ENCODE data around the gene ARHGAP35.
A peak's percentile ranks its signal among the peaks of the same experiment; 100 is the strongest.
"Not testable (repeated sequence)": the region's sequence is repeated elsewhere in the genome, so short reads cannot be mapped to it uniquely, and the experiment has no call there.

ARHGAP35 gene

GRCh38 chr19:46871173-46871572 is 10.4 kb downstream of the ARHGAP35 start:
- DNase-seq (ENCODE audit: low spot score), result not testable (repeated sequence)

GRCh38 chr19:46872967-46873366 is 12.2 kb downstream of the ARHGAP35 start:
- no peak for DNase-seq (ENCODE audit: low spot score)

- no peak for DNase-seq (ENCODE audit: low spot score)
Observed at GRCh38 chr19:46875234-46875633, 14.4 kb downstream of the ARHGAP35 start.

- no peak for DNase-seq (ENCODE audit: low spot score)
Observed at GRCh38 chr19:46875657-46876056, 14.9 kb downstream of the ARHGAP35 start.

GRCh38 chr19:46878613-46879375 is 18.0 kb downstream of the ARHGAP35 start:
- peak; percentile 89 for DNase-seq (ENCODE audit: low spot score)

GRCh38 chr19:46880431-46880830 is 19.6 kb downstream of the ARHGAP35 start:
- no peak for DNase-seq (ENCODE audit: low spot score)

- DNase-seq (ENCODE audit: low spot score), result no peak
Observed at GRCh38 chr19:46881092-46881491, 20.3 kb downstream of the ARHGAP35 start.

GRCh38 chr19:46882034-46882433 is 21.2 kb downstream of the ARHGAP35 start:
- no peak for DNase-seq (ENCODE audit: low spot score)

GRCh38 chr19:46882751-46883150 is 22.0 kb downstream of the ARHGAP35 start:
- not testable (repeated sequence) for DNase-seq (ENCODE audit: low spot score)

- DNase-seq (ENCODE audit: low spot score), result no peak
Observed at GRCh38 chr19:46885411-46885810, 24.6 kb downstream of the ARHGAP35 start.

GRCh38 chr19:46886546-46887239 is 25.9 kb downstream of the ARHGAP35 start:
- no peak for DNase-seq (ENCODE audit: low spot score)

- no peak for DNase-seq (ENCODE audit: low spot score)
Observed at GRCh38 chr19:46887240-46887782, 26.5 kb downstream of the ARHGAP35 start.

- peak; percentile 72 for DNase-seq (ENCODE audit: low spot score)
Observed at GRCh38 chr19:46890423-46891170, 29.8 kb downstream of the ARHGAP35 start.

- no peak for DNase-seq (ENCODE audit: low spot score)
Observed at GRCh38 chr19:46892252-46893179, 31.7 kb downstream of the ARHGAP35 start.

GRCh38 chr19:46896076-46896794 is 35.4 kb downstream of the ARHGAP35 start:
- DNase-seq (ENCODE audit: low spot score), result no peak

- peak; percentile 31 for DNase-seq (ENCODE audit: low spot score)
Observed at GRCh38 chr19:46898731-46899130, 37.9 kb downstream of the ARHGAP35 start.

- DNase-seq (ENCODE audit: low spot score), result no peak
Observed at GRCh38 chr19:46900341-46900740, 39.5 kb downstream of the ARHGAP35 start.

- peak; percentile 62 for DNase-seq (ENCODE audit: low spot score)
Observed at GRCh38 chr19:46901701-46902401, 41.1 kb downstream of the ARHGAP35 start.

- DNase-seq (ENCODE audit: low spot score), result peak; percentile 80
Observed at GRCh38 chr19:46902402-46902766, 41.6 kb downstream of the ARHGAP35 start.

GRCh38 chr19:46903458-46903857 is 42.7 kb downstream of the ARHGAP35 start:
- DNase-seq (ENCODE audit: low spot score), result peak; percentile 42
